ENCODE results near the gene ADI1. TPM values are rescaled to one million over a fixed set of nuclear protein-coding genes. Genes with fewer than 3 reads are reported as not detected.
"Not testable (repeated sequence)": the region's sequence is repeated elsewhere in the genome, so short reads cannot be mapped to it uniquely, and the experiment has no call there.

The ADI1 gene
- polyA plus RNA-seq, 1 donor = 57.2 TPM

GRCh38 chr2:3515438-3515837, 3.9 kb downstream of the ADI1 start:
- DNase-seq; H3K27me3 ChIP-seq (ENCODE audit: control insufficient read depth, insufficient read depth, low read length); H3K27ac ChIP-seq (ENCODE audit: low read length); H3K9me3 ChIP-seq (ENCODE audit: control insufficient read depth, low read depth, low read length); H3K4me3 ChIP-seq (ENCODE audit: low read length): not testable (repeated sequence)
- Histone ChIP-seq H3K4me1 (ENCODE audit: control insufficient read depth, insufficient read depth, low read length) (peaks cover 19% of the 10 kb centered on the region), H3K36me3 (ENCODE audit: control insufficient read depth, insufficient read depth, low read length) (peaks cover 31% of the 10 kb centered on the region)
- WGBS (ENCODE audit: insufficient coverage, low lambda C conversion rate) = no CpG with 5 or more reads among the region's 5 CpGs

- Histone ChIP-seq H3K4me1 (ENCODE audit: control insufficient read depth, insufficient read depth, low read length) (peaks cover 11% of the 10 kb centered on the region), H3K27ac (ENCODE audit: low read length) (peak overlapping the region; percentile 52), H3K36me3 (ENCODE audit: control insufficient read depth, insufficient read depth, low read length) (peaks cover 33% of the 10 kb centered on the region), H3K9me3 (ENCODE audit: control insufficient read depth, low read depth, low read length) (peaks cover 11% of the 10 kb centered on the region), H3K27me3 (ENCODE audit: control insufficient read depth, insufficient read depth, low read length) (no peaks in the 10 kb centered on the region), H3K4me3 (ENCODE audit: low read length) (no peak overlapping the region)
- peak in 1 of 2 donors; percentile 60 for DNase-seq
- 30% methylated on average over 2 of the region's 3 CpGs for WGBS (ENCODE audit: insufficient coverage, low lambda C conversion rate)
Observed at GRCh38 chr2:3513026-3513810, 6.1 kb downstream of the ADI1 start.

- no CpG with 5 or more reads among the region's 2 CpGs for WGBS (ENCODE audit: insufficient coverage, low lambda C conversion rate)
- Histone ChIP-seq H3K9me3 (ENCODE audit: control insufficient read depth, low read depth, low read length) (peaks cover 11% of the 10 kb centered on the region), H3K36me3 (ENCODE audit: control insufficient read depth, insufficient read depth, low read length) (peaks cover 33% of the 10 kb centered on the region), H3K4me1 (ENCODE audit: control insufficient read depth, insufficient read depth, low read length) (peaks cover 11% of the 10 kb centered on the region), H3K27ac (ENCODE audit: low read length) (no peak overlapping the region), H3K4me3 (ENCODE audit: low read length) (no peak overlapping the region), H3K27me3 (ENCODE audit: control insufficient read depth, insufficient read depth, low read length) (no peaks in the 10 kb centered on the region)
- no peak for DNase-seq
Observed at GRCh38 chr2:3512086-3512485, 7.2 kb downstream of the ADI1 start.

GRCh38 chr2:3505771-3506170, 13.6 kb downstream of the ADI1 start:
- no CpG with 5 or more reads among the region's 4 CpGs for WGBS (ENCODE audit: insufficient coverage, low lambda C conversion rate)
- Histone ChIP-seq H3K27ac (ENCODE audit: low read length) (peak overlapping the region; percentile 7), H3K4me3 (ENCODE audit: low read length) (no peak overlapping the region), H3K4me1 (ENCODE audit: control insufficient read depth, insufficient read depth, low read length) (no peaks in the 10 kb centered on the region), H3K27me3 (ENCODE audit: control insufficient read depth, insufficient read depth, low read length) (no peaks in the 10 kb centered on the region), H3K9me3 (ENCODE audit: control insufficient read depth, low read depth, low read length) (peaks cover 6% of the 10 kb centered on the region), H3K36me3 (ENCODE audit: control insufficient read depth, insufficient read depth, low read length) (peaks cover 29% of the 10 kb centered on the region)
- peak in 1 of 2 donors; percentile 67 for DNase-seq

GRCh38 chr2:3504741-3505140, 14.6 kb downstream of the ADI1 start:
- Histone ChIP-seq H3K27ac (ENCODE audit: low read length) (no peak overlapping the region), H3K4me1 (ENCODE audit: control insufficient read depth, insufficient read depth, low read length) (no peaks in the 10 kb centered on the region), H3K27me3 (ENCODE audit: control insufficient read depth, insufficient read depth, low read length) (no peaks in the 10 kb centered on the region), H3K36me3 (ENCODE audit: control insufficient read depth, insufficient read depth, low read length) (peaks cover 35% of the 10 kb centered on the region), H3K4me3 (ENCODE audit: low read length) (no peak overlapping the region), H3K9me3 (ENCODE audit: control insufficient read depth, low read depth, low read length) (peaks cover 6% of the 10 kb centered on the region)
- DNase-seq = no peak
- WGBS (ENCODE audit: insufficient coverage, low lambda C conversion rate) = 100% methylated on average over 1 of the region's 5 CpGs

- no peaks in the 10 kb centered on the region for H3K27me3 ChIP-seq (ENCODE audit: control insufficient read depth, insufficient read depth, low read length)
- no peak for DNase-seq
- H3K4me3 ChIP-seq (ENCODE audit: low read length) = no peak overlapping the region
- peaks cover 46% of the 10 kb centered on the region for H3K36me3 ChIP-seq (ENCODE audit: control insufficient read depth, insufficient read depth, low read length)
- no peaks in the 10 kb centered on the region for H3K4me1 ChIP-seq (ENCODE audit: control insufficient read depth, insufficient read depth, low read length)
- no peak overlapping the region for H3K27ac ChIP-seq (ENCODE audit: low read length)
- peaks cover 1% of the 10 kb centered on the region for H3K9me3 ChIP-seq (ENCODE audit: control insufficient read depth, low read depth, low read length)
- no CpG with 5 or more reads among the region's 13 CpGs for WGBS (ENCODE audit: insufficient coverage, low lambda C conversion rate)
Observed at GRCh38 chr2:3503483-3503882, 15.8 kb downstream of the ADI1 start.

- Histone ChIP-seq H3K4me1 (ENCODE audit: control insufficient read depth, insufficient read depth, low read length) (no peaks in the 10 kb centered on the region), H3K9me3 (ENCODE audit: control insufficient read depth, low read depth, low read length) (no peaks in the 10 kb centered on the region), H3K4me3 (ENCODE audit: low read length) (no peak overlapping the region), H3K27ac (ENCODE audit: low read length) (no peak overlapping the region), H3K27me3 (ENCODE audit: control insufficient read depth, insufficient read depth, low read length) (no peaks in the 10 kb centered on the region), H3K36me3 (ENCODE audit: control insufficient read depth, insufficient read depth, low read length) (peaks cover 48% of the 10 kb centered on the region)
- DNase-seq = no peak
- 100% methylated on average over 3 of the region's 14 CpGs for WGBS (ENCODE audit: insufficient coverage, low lambda C conversion rate)
Observed at GRCh38 chr2:3503046-3503445, 16.3 kb downstream of the ADI1 start.

- H3K36me3 ChIP-seq (ENCODE audit: control insufficient read depth, insufficient read depth, low read length) = peaks cover 60% of the 10 kb centered on the region
- H3K27ac ChIP-seq (ENCODE audit: low read length) = no peak overlapping the region
- no CpG with 5 or more reads among the region's 34 CpGs for WGBS (ENCODE audit: insufficient coverage, low lambda C conversion rate)
- no peak for DNase-seq
- H3K9me3 ChIP-seq (ENCODE audit: control insufficient read depth, low read depth, low read length) = no peaks in the 10 kb centered on the region
- H3K27me3 ChIP-seq (ENCODE audit: control insufficient read depth, insufficient read depth, low read length) = no peaks in the 10 kb centered on the region
- no peaks in the 10 kb centered on the region for H3K4me1 ChIP-seq (ENCODE audit: control insufficient read depth, insufficient read depth, low read length)
- H3K4me3 ChIP-seq (ENCODE audit: low read length) = no peak overlapping the region
Observed at GRCh38 chr2:3500326-3500899, 18.9 kb downstream of the ADI1 start.

- Histone ChIP-seq H3K27ac (ENCODE audit: low read length) (no peak overlapping the region), H3K9me3 (ENCODE audit: control insufficient read depth, low read depth, low read length) (no peaks in the 10 kb centered on the region), H3K27me3 (ENCODE audit: control insufficient read depth, insufficient read depth, low read length) (no peaks in the 10 kb centered on the region), H3K36me3 (ENCODE audit: control insufficient read depth, insufficient read depth, low read length) (peaks cover 55% of the 10 kb centered on the region), H3K4me1 (ENCODE audit: control insufficient read depth, insufficient read depth, low read length) (peaks cover 2% of the 10 kb centered on the region), H3K4me3 (ENCODE audit: low read length) (no peak overlapping the region)
- no peak for DNase-seq
- WGBS (ENCODE audit: insufficient coverage, low lambda C conversion rate) = no CpG with 5 or more reads among the region's 18 CpGs
Observed at GRCh38 chr2:3498783-3499394, 20.4 kb downstream of the ADI1 start.

GRCh38 chr2:3496708-3497080, 22.6 kb downstream of the ADI1 start:
- WGBS (ENCODE audit: insufficient coverage, low lambda C conversion rate) = 100% methylated on average over 2 of the region's 15 CpGs
- not testable (repeated sequence) for H3K27me3 ChIP-seq (ENCODE audit: control insufficient read depth, insufficient read depth, low read length); H3K9me3 ChIP-seq (ENCODE audit: control insufficient read depth, low read depth, low read length); H3K4me1 ChIP-seq (ENCODE audit: control insufficient read depth, insufficient read depth, low read length); H3K4me3 ChIP-seq (ENCODE audit: low read length); DNase-seq; H3K27ac ChIP-seq (ENCODE audit: low read length)
- peaks cover 45% of the 10 kb centered on the region for H3K36me3 ChIP-seq (ENCODE audit: control insufficient read depth, insufficient read depth, low read length)
